Left forelimb (tissue), 1 donor: ENCODE measurements around the gene TRIOBP.
"Not testable (repeated sequence)": the region's sequence is repeated elsewhere in the genome, so short reads cannot be mapped to it uniquely, and the experiment has no call there.

Experiments used
- DNase-seq: peaks from one replicate; pipeline ENCODE4 v3.0.0-alpha.2; 2018; ENCODE audit warnings: low spot score

Gene TRIOBP

GRCh38 chr22:37775785-37776638 is 79.2 kb downstream of the TRIOBP start:
- DNase-seq: no peak

GRCh38 chr22:37776639-37777005 is 79.8 kb downstream of the TRIOBP start:
- no peak for DNase-seq

GRCh38 chr22:37777122-37777687 is 80.4 kb downstream of the TRIOBP start:
- no peak for DNase-seq

- no peak for DNase-seq
Measured at GRCh38 chr22:37778370-37779009, 81.6 kb downstream of the TRIOBP start.

- DNase-seq: no peak
Measured at GRCh38 chr22:37781434-37782059, 84.7 kb downstream of the TRIOBP start.

GRCh38 chr22:37782340-37783168 is 85.7 kb downstream of the TRIOBP start:
- no peak for DNase-seq

GRCh38 chr22:37784829-37785495 is 88.1 kb downstream of the TRIOBP start:
- DNase-seq: no peak

- DNase-seq: no peak
Measured at GRCh38 chr22:37790234-37790633, 93.4 kb downstream of the TRIOBP start.

GRCh38 chr22:37792494-37792893 is 95.6 kb downstream of the TRIOBP start:
- DNase-seq: no peak

- DNase-seq: no peak
Measured at GRCh38 chr22:37794376-37794775, 97.5 kb downstream of the TRIOBP start.

- DNase-seq: no peak
Measured at GRCh38 chr22:37796079-37796478, 99.2 kb downstream of the TRIOBP start.

- DNase-seq: not testable (repeated sequence)
Measured at GRCh38 chr22:37797259-37797658, 100.4 kb downstream of the TRIOBP start.

- no peak for DNase-seq
Measured at GRCh38 chr22:37797874-37798500, 101.1 kb downstream of the TRIOBP start.

GRCh38 chr22:37799979-37800378 is 103.1 kb downstream of the TRIOBP start:
- DNase-seq: not testable (repeated sequence)

GRCh38 chr22:37801946-37802309 is 105.1 kb downstream of the TRIOBP start:
- DNase-seq: no peak

- peak; percentile 82 for DNase-seq
Measured at GRCh38 chr22:37802310-37803194, 105.7 kb downstream of the TRIOBP start.

GRCh38 chr22:37803195-37803638 is 106.4 kb downstream of the TRIOBP start:
- DNase-seq: no peak

GRCh38 chr22:37803639-37804351 is 106.9 kb downstream of the TRIOBP start:
- peak; percentile 63 for DNase-seq

GRCh38 chr22:37804352-37804880 is 107.6 kb downstream of the TRIOBP start:
- peak; percentile 69 for DNase-seq
